NAMALWA (cell line): Measurements from ENCODE around the gene ZNF394.

ENCODE experiments used
- DNase-seq: peaks from one replicate; pipeline ENCODE4 v3.0.0-alpha.2; 2015; ENCODE audit warnings: low spot score

The ZNF394 gene

DNA sequence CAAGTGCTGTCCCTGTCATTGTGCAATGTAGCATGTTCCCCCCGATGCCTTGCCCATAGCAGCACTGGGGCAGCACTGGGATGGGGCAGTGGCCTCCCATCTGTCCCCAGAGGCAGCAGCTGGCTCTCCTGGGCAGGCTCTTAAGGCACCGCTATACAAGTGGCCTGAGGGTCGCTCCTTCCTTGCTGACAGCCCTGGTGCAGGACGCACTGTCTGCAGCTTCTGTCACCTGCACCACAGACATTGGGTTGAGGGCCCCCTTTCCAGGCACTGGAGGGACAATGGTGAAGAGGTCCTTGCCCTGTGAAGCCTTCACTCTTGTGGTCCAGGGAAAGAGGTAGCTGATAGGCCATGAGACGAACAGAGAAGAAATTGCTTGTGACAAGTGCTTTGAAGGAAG is 50.8 kb downstream of the ZNF394 start:
- no peak for DNase-seq

DNA sequence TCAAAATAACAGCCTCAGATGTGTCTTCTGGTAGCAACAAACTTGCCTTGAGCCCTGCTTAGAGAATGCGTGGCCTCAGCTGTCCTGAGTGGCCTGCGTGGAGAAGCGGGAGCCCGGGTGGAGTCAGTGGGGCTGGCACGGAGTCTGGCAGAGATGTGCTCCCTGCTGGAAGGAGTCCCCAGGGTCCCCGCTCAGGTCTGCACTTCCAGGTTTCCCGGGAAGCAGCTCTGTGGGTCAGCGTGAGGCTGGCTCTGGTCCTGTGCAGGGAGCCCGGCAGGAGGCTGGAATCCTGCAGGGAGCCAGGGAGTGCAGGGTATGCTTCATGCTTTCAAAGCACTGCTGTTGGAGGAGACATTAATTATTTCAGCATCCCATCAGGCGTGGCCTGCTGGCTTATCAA is 51.2 kb downstream of the ZNF394 start:
- DNase-seq, result no peak

DNA sequence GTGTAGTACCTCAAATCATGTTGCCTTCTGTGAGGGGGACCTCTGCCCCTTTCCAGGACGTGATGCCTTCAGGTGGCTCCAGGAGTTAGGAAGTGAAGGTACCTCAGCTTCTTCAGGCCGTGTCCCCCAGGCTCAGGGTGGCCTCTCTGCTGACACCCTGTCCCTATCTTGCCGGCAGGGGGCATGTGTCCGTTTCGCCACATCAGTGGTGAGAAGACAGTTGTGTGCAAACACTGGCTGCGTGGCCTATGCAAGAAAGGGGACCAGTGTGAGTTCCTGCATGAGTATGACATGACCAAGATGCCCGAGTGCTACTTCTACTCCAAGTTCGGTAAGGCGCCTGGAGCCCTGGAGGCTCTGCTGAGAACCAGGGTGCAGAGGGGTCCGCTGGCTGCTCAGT is 52.1 kb downstream of the ZNF394 start:
- peak; percentile 57 for DNase-seq

DNA sequence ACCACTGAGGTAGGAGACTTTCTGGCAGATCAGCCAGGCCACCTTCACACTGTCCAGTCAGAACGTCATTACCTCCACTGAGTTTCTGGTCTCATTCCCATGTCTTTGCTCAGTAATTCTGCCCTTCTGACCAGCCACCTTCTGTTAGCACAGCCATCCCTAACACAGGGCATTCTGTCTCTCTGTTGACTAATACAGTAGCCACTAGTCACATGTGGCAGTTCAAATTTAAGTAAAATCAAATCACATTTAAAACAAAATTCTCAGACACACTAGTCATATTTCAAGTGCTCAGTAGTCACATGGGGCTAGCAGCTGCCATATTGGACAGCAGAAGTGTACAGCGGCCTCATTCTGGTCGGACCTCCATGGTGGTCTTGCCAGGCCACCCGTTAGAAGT is 54.0 kb downstream of the ZNF394 start:
- no peak for DNase-seq
